ENCODE measurements around the gene TMOD4. TPM values are rescaled to one million over a fixed set of nuclear protein-coding genes. Genes with fewer than 3 reads are reported as not detected.
A peak's percentile ranks its signal among the peaks of the same experiment; 100 is the strongest.

The TMOD4 gene
- total RNA-seq, 4 donors from 2014 or later = 10.7 TPM; not detected in 3

DNA sequence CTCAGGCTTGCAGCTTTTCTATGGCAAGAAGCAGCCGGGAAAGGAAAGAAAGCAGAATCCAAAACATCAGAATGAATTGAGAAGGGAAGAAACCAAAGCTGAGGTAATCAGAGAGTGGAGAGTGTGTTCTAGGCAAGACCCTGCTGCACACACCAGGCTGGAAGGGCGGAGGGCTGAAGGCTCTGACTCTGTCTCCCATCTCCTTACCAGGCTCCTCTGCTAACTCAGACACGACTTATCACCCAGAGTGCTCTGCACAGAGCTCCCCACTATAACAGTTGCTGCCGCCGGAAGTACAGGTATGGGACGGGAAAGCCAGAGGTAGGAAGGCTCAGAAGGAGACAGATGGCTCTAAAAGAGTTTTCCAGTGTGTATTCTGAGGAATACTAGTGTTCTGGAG is 8.7 kb downstream of the TMOD4 start:
- no peak for DNase-seq
- H3K4me3 ChIP-seq = peak overlapping the region in 1 of 4 donors; percentile 74
- H3K27me3 ChIP-seq = no peaks in the 10 kb centered on the region
- H3K27ac ChIP-seq = no peak overlapping the region
- no peaks in the 10 kb centered on the region for H3K9me3 ChIP-seq
- no peak for TF ChIP-seq POLR2A (IDR thresholded peaks at IDR 0.05)
- TF ChIP-seq, protein P1, sequence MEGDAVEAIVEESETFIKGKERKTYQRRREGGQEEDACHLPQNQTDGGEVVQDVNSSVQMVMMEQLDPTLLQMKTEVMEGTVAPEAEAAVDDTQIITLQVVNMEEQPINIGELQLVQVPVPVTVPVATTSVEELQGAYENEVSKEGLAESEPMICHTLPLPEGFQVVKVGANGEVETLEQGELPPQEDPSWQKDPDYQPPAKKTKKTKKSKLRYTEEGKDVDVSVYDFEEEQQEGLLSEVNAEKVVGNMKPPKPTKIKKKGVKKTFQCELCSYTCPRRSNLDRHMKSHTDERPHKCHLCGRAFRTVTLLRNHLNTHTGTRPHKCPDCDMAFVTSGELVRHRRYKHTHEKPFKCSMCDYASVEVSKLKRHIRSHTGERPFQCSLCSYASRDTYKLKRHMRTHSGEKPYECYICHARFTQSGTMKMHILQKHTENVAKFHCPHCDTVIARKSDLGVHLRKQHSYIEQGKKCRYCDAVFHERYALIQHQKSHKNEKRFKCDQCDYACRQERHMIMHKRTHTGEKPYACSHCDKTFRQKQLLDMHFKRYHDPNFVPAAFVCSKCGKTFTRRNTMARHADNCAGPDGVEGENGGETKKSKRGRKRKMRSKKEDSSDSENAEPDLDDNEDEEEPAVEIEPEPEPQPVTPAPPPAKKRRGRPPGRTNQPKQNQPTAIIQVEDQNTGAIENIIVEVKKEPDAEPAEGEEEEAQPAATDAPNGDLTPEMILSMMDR (IDR thresholded peaks at IDR 0.05) = no peak
- peaks cover 0 to 36% (median 0%) of the 10 kb centered on the region in 3 donors for H3K36me3 ChIP-seq
- H3K4me1 ChIP-seq = peaks cover 0 to 19% (median 8%) of the 10 kb centered on the region in 4 donors

DNA sequence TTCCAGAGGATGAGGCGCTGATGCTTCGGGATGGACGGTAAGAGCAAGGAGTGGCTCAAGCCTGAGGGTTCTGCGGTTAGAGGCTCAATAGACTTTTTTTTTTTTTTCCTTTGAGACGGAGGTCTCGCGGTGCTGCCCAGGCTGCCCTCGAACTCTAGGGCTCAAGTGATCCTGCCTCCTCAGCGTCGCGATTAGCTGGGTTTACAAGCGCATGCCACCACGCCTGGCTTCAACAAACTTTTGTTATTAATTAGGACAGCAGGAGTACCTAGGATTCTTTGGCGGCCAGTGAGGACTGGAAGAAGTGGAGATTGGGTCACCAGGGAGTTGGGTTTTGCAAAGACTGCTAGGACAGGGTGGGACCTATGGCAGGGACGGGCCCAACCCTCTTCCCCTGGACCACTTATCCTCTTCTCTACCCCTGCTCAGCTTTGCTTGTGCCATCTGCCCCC is 9.2 kb downstream of the TMOD4 start:
- Histone ChIP-seq H3K27ac (peak overlapping the region in 3 of 4 donors; percentile 79 to 84 (median 82)), H3K4me3 (peak overlapping the region; percentile 74 to 88 (median 77)), H3K36me3 (peaks cover 0 to 36% (median 0%) of the 10 kb centered on the region in 3 donors), H3K9me3 (no peaks in the 10 kb centered on the region), H3K27me3 (no peaks in the 10 kb centered on the region), H3K4me1 (peaks cover 0 to 19% (median 8%) of the 10 kb centered on the region in 4 donors)
- DNase-seq = no peak
- TF ChIP-seq, protein P1 (IDR thresholded peaks at IDR 0.05) = no peak
- no peak for TF ChIP-seq POLR2A (IDR thresholded peaks at IDR 0.05)

DNA sequence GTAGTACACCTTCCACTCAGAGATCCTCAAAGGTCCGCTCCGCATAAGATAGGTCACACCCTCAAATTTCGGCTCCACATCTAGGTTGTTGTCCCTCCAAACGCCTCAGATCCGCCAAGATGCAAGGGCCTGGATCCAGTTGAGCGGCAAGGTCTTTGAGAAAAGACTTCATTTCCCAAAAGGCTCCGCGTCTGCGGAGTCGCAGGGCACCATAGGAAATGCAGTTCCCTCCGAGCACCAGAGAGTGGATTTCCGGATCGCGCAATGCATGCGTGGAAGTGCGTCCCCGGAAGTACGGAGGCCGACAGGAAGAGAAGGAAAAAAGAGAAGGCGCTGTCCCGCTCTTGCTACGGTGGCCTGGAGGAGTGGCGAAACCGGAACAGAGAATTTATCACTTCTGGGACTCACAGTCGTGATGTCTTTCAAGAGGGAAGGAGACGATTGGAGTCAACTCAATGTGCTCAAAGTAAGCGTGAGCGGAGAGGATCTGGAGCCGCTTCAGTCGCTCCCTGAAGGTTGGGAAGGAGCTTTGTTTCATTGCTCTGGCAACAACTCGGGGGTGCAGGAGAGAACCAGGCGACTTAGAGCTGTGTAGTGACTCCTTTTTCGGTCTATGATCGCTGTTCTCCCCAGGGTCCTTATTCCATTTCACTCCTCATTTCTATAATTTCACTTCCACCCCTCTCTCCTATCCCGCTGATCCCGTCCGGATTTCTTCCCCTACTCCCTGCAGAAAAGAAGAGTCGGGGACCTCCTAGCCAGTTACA is 9.9 kb downstream of the TMOD4 start, which contains the start of the genes LYSMD1 and SCNM1:
Gene LYSMD1, minus strand, starts transcription at position 165 of the 767 bp plus-strand sequence. CDS start 644 bp downstream, outside the sequence.
Gene SCNM1, plus strand, starts transcription at position 407 of the 767 bp plus-strand sequence. Its CDS starts 9 bp downstream, at position 416.
- TF ChIP-seq, protein P1 (IDR thresholded peaks at IDR 0.05) = peak in 4 of 6 experiments; percentile 33 to 54 (median 38)
- peak; percentile 9 to 50 for TF ChIP-seq POLR2A (IDR thresholded peaks at IDR 0.05)
- Histone ChIP-seq H3K9me3 (no peaks in the 10 kb centered on the region), H3K4me3 (peak within 1 kb of the TSS; percentile 74 to 88 (median 77)), H3K27me3 (no peaks in the 10 kb centered on the region), H3K27ac (peak within 1 kb of the TSS; percentile 79 to 84 (median 82)), H3K36me3 (peaks cover 0 to 34% (median 0%) of the 10 kb centered on the region in 3 donors), H3K4me1 (peaks cover 0 to 19% (median 8%) of the 10 kb centered on the region in 4 donors)
- peak; percentile 95 to 99 (median 96) for DNase-seq

DNA sequence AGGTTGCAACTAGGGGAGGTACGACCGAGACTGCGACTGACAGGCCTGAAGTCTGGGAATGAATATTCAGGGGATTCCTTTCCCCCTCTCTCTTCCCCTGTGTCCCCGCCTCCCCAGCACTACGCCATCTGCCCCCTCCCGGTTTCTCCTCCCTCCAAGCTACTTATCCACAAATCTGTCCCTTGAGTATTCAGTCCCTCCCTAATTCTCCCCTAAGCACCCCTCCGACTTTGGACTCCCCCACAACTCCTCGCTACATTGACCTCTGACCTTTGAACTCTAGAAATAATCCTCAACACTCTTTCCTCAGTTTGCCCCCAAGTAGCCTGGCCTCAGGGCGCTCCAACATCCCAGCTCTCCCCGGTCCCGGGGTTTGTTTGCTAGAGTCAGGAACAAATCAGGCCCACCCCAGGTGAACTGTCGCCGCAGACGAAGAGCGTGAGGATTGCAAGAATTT is 10.5 kb downstream of the TMOD4 start:
- H3K27me3 ChIP-seq = no peaks in the 10 kb centered on the region
- peak in 2 of 3 donors; percentile 59 to 61 for DNase-seq
- peak overlapping the region; percentile 74 to 88 (median 77) for H3K4me3 ChIP-seq
- peaks cover 0 to 36% (median 0%) of the 10 kb centered on the region in 3 donors for H3K36me3 ChIP-seq
- peaks cover 0 to 19% (median 8%) of the 10 kb centered on the region in 4 donors for H3K4me1 ChIP-seq
- peak overlapping the region; percentile 79 to 84 (median 82) for H3K27ac ChIP-seq
- H3K9me3 ChIP-seq = no peaks in the 10 kb centered on the region
- no peak for TF ChIP-seq POLR2A (IDR thresholded peaks at IDR 0.05)
- TF ChIP-seq, protein P1 (IDR thresholded peaks at IDR 0.05) = no peak

DNA sequence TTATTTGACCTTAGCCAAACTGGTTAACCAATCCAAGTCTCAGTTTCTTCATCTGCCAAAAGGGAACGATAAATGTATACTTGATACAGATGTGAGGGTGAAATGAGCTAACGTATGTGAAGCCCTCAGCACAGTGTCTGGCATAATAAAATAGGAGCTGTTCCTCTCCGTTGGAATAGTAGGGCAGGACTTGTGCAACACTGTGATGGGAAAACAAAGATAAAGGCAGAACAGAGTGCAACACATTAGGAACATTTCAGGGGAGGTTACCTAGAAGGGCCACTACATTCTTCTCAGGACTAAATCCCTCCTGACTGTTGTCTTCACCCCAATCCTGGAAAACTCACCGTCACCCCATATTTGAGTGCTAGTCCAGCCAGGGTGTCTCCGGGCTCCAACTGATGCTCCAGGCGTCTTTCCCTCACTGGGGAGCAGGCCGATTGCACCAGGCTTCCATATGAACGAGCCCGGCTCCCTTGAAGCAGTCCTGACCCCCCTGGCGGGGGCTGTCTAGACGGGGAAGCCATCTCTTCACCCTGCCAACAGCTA is 11.0 kb downstream of the TMOD4 start:
- Histone ChIP-seq H3K4me1 (peaks cover 0 to 19% (median 8%) of the 10 kb centered on the region in 4 donors), H3K9me3 (no peaks in the 10 kb centered on the region), H3K36me3 (peaks cover 0 to 33% (median 0%) of the 10 kb centered on the region in 3 donors), H3K4me3 (peak overlapping the region; percentile 74 to 88 (median 77)), H3K27me3 (no peaks in the 10 kb centered on the region), H3K27ac (peak overlapping the region; percentile 79 to 84 (median 82))
- TF ChIP-seq POLR2A (IDR thresholded peaks at IDR 0.05) = no peak
- TF ChIP-seq, protein P1 (IDR thresholded peaks at IDR 0.05) = no peak
- no peak for DNase-seq
